ENCODE results near the gene RNF130. TPM values are rescaled to one million over a fixed set of nuclear protein-coding genes. Genes with fewer than 3 reads are reported as not detected.
"Not testable (repeated sequence)": the region's sequence is repeated elsewhere in the genome, so short reads cannot be mapped to it uniquely, and the experiment has no call there.

The RNF130 gene
- total and polyA plus RNA-seq, 9 of the 15 experiments (the other 6 are each of a cell fraction or from before 2014, with no cell fraction given) = 5.8 to 39.4 (median 27.1) TPM

- H3K27me3 ChIP-seq (ENCODE audit: control insufficient read depth in 2 of 2, insufficient read depth in 2 of 2, low read length in 2 of 2); H3K4me1 ChIP-seq (replicated peaks in 1 of 2; ENCODE audit: control insufficient read depth in 2 of 2, insufficient read depth in 2 of 2, low read length in 2 of 2); H3K4me2 ChIP-seq (ENCODE audit: insufficient read depth, low read length); intact Hi-C loops (cut with micrococcal nuclease); H4K20me1 ChIP-seq (replicated peaks; ENCODE audit: control insufficient read depth, insufficient read depth, low read length); ATAC-seq; H3K79me2 ChIP-seq (ENCODE audit: control insufficient read depth, insufficient read depth, low read length); H2AFZ ChIP-seq (ENCODE audit: low read depth, low read length); in situ Hi-C loops (cut with MboI); H3K4me3 ChIP-seq; CTCF ChIA-PET (ENCODE audit: low intra/inter-chr PET ratio); BruUV-seq (replicated peaks); DNase-seq (ENCODE audit: extremely low read depth in 1 of 4, low spot score in 3 of 4); H3K9me1 ChIP-seq (ENCODE audit: control insufficient read depth, insufficient read depth, low read length); H3K36me3 ChIP-seq (ENCODE audit: control insufficient read depth, insufficient read depth, low read length); H3K9ac ChIP-seq (ENCODE audit: insufficient read depth in 1 of 2, low read depth in 2 of 2, low read length in 2 of 2); H3K9me3 ChIP-seq (replicated peaks; ENCODE audit: control insufficient read depth, insufficient read depth, low read depth, low read length); H3K27ac ChIP-seq (ENCODE audit: extremely low read depth, low read depth, low read length); FAIRE-seq: not testable (repeated sequence)
- POLR2A ChIA-PET = interaction anchor here (1.2 kb wide), 1 partner anchor 11 kb away, joined by 3 read pairs; no protein-coding TSS in a partner anchor
- 93% methylated on average over 6 of the region's 8 CpGs for WGBS (ENCODE audit: insufficient coverage, low coverage, missing lambda C conversion rate)
- peak; percentile 98 for TF ChIP-seq ZBTB33 (CRISPR knock-in tag; IDR thresholded peaks at IDR 0.05)
- 0 out of 6 replicates have a peak, but pooled peaks of 1 of the 3 experiments have one; percentile 2 for TF ChIP-seq CTCF (IDR thresholded peaks at IDR 0.05 in 2 of 3, conservative IDR thresholded peaks at IDR 0.05 in 1 of 3; ENCODE audit: insufficient read depth in 2 of 3, low read depth in 1 of 3, low read length in 3 of 3)
Measured at GRCh38 chr5:179990525-179990924, 81.0 kb downstream of the RNF130 start.
